Natural killer cell (primary cell): ENCODE measurements around the gene MAPK12. TPM values are rescaled to one million over a fixed set of nuclear protein-coding genes. Genes with fewer than 3 reads are reported as not detected.

ENCODE experiments used
- ATAC-seq, 3 donors: fragments of 150-1000 bp in 2 of 3; fragments of 200-7000 bp in 1 of 3; cut with Tn5 transposase; 1 replicate in 1 of 3; 2 replicates in 2 of 3; pipeline ENCODE4 v1.10.0; 2021; ENCODE audit warnings: mild to moderate bottlenecking in 2 of 3, moderate library complexity in 2 of 3
- DNase-seq, 2 donors: peaks; one replicate each; pipeline versions ENCODE4 v3.0.0 to v3.0.0-alpha.2; 2013 to 2021; ENCODE audit warnings: mixed read lengths in 1 of 2
- H3K27ac ChIP-seq: one replicate; pipeline ENCODE4 v1.5.1; 2013; ENCODE audit warnings: mild to moderate bottlenecking, low read length
- H3K27me3 ChIP-seq: one replicate; pipeline ENCODE4 v1.6.1; 2013; ENCODE audit warnings: low read length; ENCODE audit not compliant: control insufficient read depth, insufficient read depth
- H3K36me3 ChIP-seq: one replicate; pipeline ENCODE4 v1.6.1; 2013; ENCODE audit warnings: low read length; ENCODE audit not compliant: control insufficient read depth, insufficient read depth
- H3K4me1 ChIP-seq: one replicate; pipeline ENCODE4 v1.6.1; 2013; ENCODE audit warnings: low read length; ENCODE audit not compliant: control insufficient read depth, insufficient read depth
- H3K4me3 ChIP-seq: one replicate; pipeline ENCODE4 v1.5.1; 2013; ENCODE audit warnings: low read length
- H3K9me3 ChIP-seq: one replicate; pipeline ENCODE4 v1.6.1; 2013; ENCODE audit warnings: low read length; ENCODE audit not compliant: control insufficient read depth, insufficient read depth
- H3K27ac Mint-ChIP-seq, 2 donors: one replicate each; pipeline ENCODE4 v1.8.0; 2022; ENCODE audit warnings: mild to moderate bottlenecking in 2 of 2, mixed read lengths in 2 of 2, moderate library complexity in 1 of 2
- H3K27me3 Mint-ChIP-seq, 2 donors: one replicate each; pipeline ENCODE4 v1.8.0; 2022; ENCODE audit warnings: low read depth in 2 of 2, mixed read lengths in 2 of 2
- H3K36me3 Mint-ChIP-seq: one replicate; pipeline ENCODE4 v1.8.0; 2022; ENCODE audit warnings: mixed read lengths
- H3K4me1 Mint-ChIP-seq, 2 donors: one replicate each; pipeline ENCODE4 v1.8.0; 2022; ENCODE audit warnings: mixed read lengths in 2 of 2
- H3K4me3 Mint-ChIP-seq: one replicate; pipeline ENCODE4 v1.8.0; 2022; ENCODE audit warnings: mild to moderate bottlenecking, moderate library complexity, mixed read lengths
- H3K9me3 Mint-ChIP-seq, 2 donors: one replicate each; pipeline ENCODE4 v1.8.0; 2022; ENCODE audit warnings: mixed read lengths in 2 of 2
- CTCF ChIP-seq: fragments of 200-600 bp; IDR thresholded peaks from one replicate; pipeline ENCODE4 v1.8.0; 2022; ENCODE audit warnings: antibody characterized with exemption
- WGBS: methylation state at CpG from one replicate; pipeline ENCODE4 v1.1.7; 2013; ENCODE audit warnings: missing lambda C conversion rate; ENCODE audit not compliant: insufficient coverage; 5-methylcytosine and 5-hydroxymethylcytosine counted together
- intact Hi-C: fragments of 100-400 bp; cut with micrococcal nuclease; formaldehyde crosslinking; loops from one replicate; pipeline ENCODE4 v1.14.2; 2022
- total RNA-seq, 4 donors: library from RNA; stranded (reverse); fragments of 120-200 nt in 1 of 4; gene quantifications; one replicate each; pipeline versions ENCODE4 v1.2.3 to v1.2.4, GENCODE V29; 2013 to 2022

MAPK12 gene
- total RNA-seq, 3 donors from 2014 or later (not counting 1 experiment from before 2014, with no cell fraction given) = 2.2 to 2.5 (median 2.4) TPM

- no peak overlapping the region for H3K4me3 Mint-ChIP-seq
- peaks cover 9 to 14% of the 10 kb centered on the region in 2 donors for H3K27me3 Mint-ChIP-seq
- H3K27ac Mint-ChIP-seq = no peak overlapping the region
- H3K36me3 Mint-ChIP-seq = no peaks in the 10 kb centered on the region
- peaks cover 0 to 5% of the 10 kb centered on the region in 2 donors for H3K4me1 Mint-ChIP-seq
- intact Hi-C loops = no loop called here
- TF ChIP-seq CTCF = no peak
- no peak overlapping the region for H3K4me3 ChIP-seq
- no peaks in the 10 kb centered on the region for H3K9me3 ChIP-seq
- ATAC-seq = no peak
- H3K9me3 Mint-ChIP-seq = no peaks in the 10 kb centered on the region
- H3K27me3 ChIP-seq = no peaks in the 10 kb centered on the region
- H3K27ac ChIP-seq = no peak overlapping the region
- 92% methylated on average over 37 of the region's 37 CpGs for WGBS
- DNase-seq = no peak
- peaks cover 27% of the 10 kb centered on the region for H3K4me1 ChIP-seq
- H3K36me3 ChIP-seq = no peaks in the 10 kb centered on the region
These were observed 28.6 kb upstream of the MAPK12 start for GRCh38 chr22:50289942-50290630.

GRCh38 chr22:50289151-50289941, 27.9 kb upstream of the MAPK12 start:
- H3K4me1 Mint-ChIP-seq = peaks cover 0 to 5% of the 10 kb centered on the region in 2 donors
- H3K27ac ChIP-seq = no peak overlapping the region
- DNase-seq (no peak), ATAC-seq (no peak)
- H3K4me3 ChIP-seq = no peak overlapping the region
- no peak overlapping the region for H3K4me3 Mint-ChIP-seq
- H3K9me3 ChIP-seq = no peaks in the 10 kb centered on the region
- H3K27me3 ChIP-seq = no peaks in the 10 kb centered on the region
- H3K4me1 ChIP-seq = peaks cover 27% of the 10 kb centered on the region
- no peaks in the 10 kb centered on the region for H3K36me3 Mint-ChIP-seq
- no peaks in the 10 kb centered on the region for H3K36me3 ChIP-seq
- intact Hi-C loops = no loop called here
- no peak for TF ChIP-seq CTCF
- H3K9me3 Mint-ChIP-seq = no peaks in the 10 kb centered on the region
- no peak overlapping the region for H3K27ac Mint-ChIP-seq
- peaks cover 9 to 14% of the 10 kb centered on the region in 2 donors for H3K27me3 Mint-ChIP-seq
- 96% methylated on average over 57 of the region's 57 CpGs for WGBS

- Histone ChIP-seq H3K27me3 (no peaks in the 10 kb centered on the region), H3K9me3 (no peaks in the 10 kb centered on the region), H3K4me1 (peaks cover 15% of the 10 kb centered on the region), H3K27ac (no peak overlapping the region), H3K36me3 (no peaks in the 10 kb centered on the region), H3K4me3 (no peak overlapping the region)
- peaks cover 0 to 3% of the 10 kb centered on the region in 2 donors for H3K4me1 Mint-ChIP-seq
- no peaks in the 10 kb centered on the region for H3K36me3 Mint-ChIP-seq
- no peak for DNase-seq
- H3K4me3 Mint-ChIP-seq = no peak overlapping the region
- H3K9me3 Mint-ChIP-seq = no peaks in the 10 kb centered on the region
- H3K27me3 Mint-ChIP-seq = peaks cover 6 to 10% of the 10 kb centered on the region in 2 donors
- intact Hi-C loops = no loop called here
- 95% methylated on average over 31 of the region's 31 CpGs for whole genome bisulfite sequencing
- no peak for ATAC-seq
- H3K27ac Mint-ChIP-seq = no peak overlapping the region
- TF ChIP-seq CTCF = no peak
These were observed 26.2 kb upstream of the MAPK12 start for GRCh38 chr22:50287731-50288130.
